ENCODE measurements around the gene SRSF6.
A peak's percentile ranks its signal among the peaks of the same experiment; 100 is the strongest.
"Not testable (repeated sequence)": the region's sequence is repeated elsewhere in the genome, so short reads cannot be mapped to it uniquely, and the experiment has no call there.

SRSF6 gene

DNA sequence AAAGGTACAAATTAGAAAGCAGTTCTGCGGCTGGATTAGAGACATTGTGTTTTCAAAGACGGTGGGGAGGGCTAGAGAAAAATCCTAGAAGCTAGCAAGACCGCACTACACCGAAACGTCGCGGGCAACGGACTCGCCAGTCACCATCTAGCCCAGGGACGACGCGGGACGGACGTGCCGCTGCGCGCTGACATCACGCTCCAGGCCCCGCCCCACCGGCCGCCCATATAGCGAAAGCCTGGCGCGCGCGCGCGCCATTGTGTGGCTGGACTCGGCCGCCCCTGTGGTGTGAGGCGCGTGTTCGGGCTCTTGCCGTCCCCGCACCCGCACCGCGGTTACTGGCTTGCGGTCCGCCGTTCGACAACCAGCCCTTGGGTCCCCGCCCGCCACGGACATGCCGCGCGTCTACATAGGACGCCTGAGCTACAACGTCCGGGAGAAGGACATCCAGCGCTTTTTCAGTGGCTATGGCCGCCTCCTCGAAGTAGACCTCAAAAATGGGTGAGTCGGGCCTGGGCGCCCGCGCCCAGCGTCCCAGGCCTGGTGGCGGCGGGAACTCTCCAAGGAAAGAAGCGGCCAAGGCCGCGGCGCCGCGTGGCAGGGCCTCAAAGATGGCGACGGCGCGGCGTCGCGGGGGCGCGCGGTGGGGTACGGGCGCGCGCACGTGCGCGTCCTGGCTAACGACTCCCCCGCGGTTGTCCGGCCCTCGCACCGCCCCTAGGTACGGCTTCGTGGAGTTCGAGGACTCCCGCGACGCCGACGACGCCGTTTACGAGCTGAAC lies at the start of gene SRSF6:
TSS of gene SRSF6 (plus strand) at position 257 of the 782 bp plus-strand sequence. CDS start at position 395, 138 bp downstream.
- TF ChIP-seq, protein P1, sequence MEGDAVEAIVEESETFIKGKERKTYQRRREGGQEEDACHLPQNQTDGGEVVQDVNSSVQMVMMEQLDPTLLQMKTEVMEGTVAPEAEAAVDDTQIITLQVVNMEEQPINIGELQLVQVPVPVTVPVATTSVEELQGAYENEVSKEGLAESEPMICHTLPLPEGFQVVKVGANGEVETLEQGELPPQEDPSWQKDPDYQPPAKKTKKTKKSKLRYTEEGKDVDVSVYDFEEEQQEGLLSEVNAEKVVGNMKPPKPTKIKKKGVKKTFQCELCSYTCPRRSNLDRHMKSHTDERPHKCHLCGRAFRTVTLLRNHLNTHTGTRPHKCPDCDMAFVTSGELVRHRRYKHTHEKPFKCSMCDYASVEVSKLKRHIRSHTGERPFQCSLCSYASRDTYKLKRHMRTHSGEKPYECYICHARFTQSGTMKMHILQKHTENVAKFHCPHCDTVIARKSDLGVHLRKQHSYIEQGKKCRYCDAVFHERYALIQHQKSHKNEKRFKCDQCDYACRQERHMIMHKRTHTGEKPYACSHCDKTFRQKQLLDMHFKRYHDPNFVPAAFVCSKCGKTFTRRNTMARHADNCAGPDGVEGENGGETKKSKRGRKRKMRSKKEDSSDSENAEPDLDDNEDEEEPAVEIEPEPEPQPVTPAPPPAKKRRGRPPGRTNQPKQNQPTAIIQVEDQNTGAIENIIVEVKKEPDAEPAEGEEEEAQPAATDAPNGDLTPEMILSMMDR (IDR thresholded peaks at IDR 0.05; ENCODE audit: control insufficient read depth, insufficient read depth, low read depth, low read length, missing control alignments) = no peak
- peak; percentile 55 for DNase-seq (ENCODE audit: low read depth)
- peak within 1 kb of the TSS; percentile 81 for H3K4me3 ChIP-seq (ENCODE audit: control insufficient read depth, low read depth, low read length)

DNA sequence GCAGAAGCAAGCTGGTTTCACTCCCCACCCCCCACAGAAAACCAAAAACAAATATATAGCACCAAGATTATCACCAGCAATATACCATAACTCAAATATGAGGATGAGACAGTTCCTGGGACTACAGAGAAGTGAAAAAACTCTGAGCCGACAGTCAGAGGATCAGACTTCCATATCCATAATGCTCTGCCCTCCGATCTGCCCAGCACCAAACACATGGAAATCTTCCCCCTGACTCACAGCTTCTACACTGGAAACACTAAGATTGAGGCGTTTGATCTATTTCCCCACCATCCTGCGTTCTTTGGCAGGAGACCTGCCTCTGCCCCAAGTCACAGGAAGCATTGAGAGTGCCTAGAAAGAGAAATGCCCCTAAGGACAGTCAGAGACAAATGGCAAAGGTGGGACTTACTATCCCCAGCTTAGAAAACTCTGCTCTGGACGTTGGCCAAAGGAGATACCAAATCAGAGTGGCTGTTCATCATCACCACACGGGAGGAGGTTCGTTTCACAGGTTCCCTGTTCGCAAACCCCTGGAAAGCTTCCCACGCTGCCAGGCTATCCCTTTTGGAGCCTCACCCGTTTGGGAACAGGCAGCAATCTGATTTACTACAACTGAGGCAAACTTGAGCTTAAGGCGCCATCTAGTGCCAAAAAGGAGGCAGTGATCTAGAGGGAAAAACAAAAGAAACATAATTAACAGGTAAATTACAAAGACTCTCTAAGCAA lies 48.7 kb upstream of the SRSF6 start:
- TF ChIP-seq, protein P1 (IDR thresholded peaks at IDR 0.05; ENCODE audit: control insufficient read depth, insufficient read depth, low read depth, low read length, missing control alignments) = peak; percentile 81
- peak; percentile 10 for DNase-seq (ENCODE audit: low read depth)
- no peak overlapping the region for H3K4me3 ChIP-seq (ENCODE audit: control insufficient read depth, low read depth, low read length)

DNA sequence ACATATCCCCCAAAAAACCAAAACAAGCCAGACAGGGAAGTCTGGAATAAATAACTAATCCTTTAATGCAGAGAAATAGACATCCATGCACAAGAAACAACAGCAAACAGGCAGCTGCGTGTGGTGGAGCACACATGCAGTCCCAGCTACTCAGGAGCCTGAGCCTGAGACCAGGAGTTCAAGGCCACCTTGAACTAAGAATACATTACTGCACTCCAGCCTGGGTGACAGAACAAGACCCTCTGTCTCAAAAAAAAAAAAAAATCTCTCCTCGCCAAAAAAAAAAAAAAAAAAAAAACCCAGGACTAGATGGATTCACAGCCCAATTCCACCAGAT lies 48.2 kb upstream of the SRSF6 start:
- H3K4me3 ChIP-seq (ENCODE audit: control insufficient read depth, low read depth, low read length) = no peak overlapping the region
- TF ChIP-seq, protein P1 (IDR thresholded peaks at IDR 0.05; ENCODE audit: control insufficient read depth, insufficient read depth, low read depth, low read length, missing control alignments) = no peak
- DNase-seq (ENCODE audit: low read depth) = no peak

- TF ChIP-seq, protein P1 (IDR thresholded peaks at IDR 0.05; ENCODE audit: control insufficient read depth, insufficient read depth, low read depth, low read length, missing control alignments) = no peak
- no peak for DNase-seq (ENCODE audit: low read depth)
- H3K4me3 ChIP-seq (ENCODE audit: control insufficient read depth, low read depth, low read length) = no peak overlapping the region
Measured at GRCh38 chr20:43415661-43416430, 41.9 kb upstream of the SRSF6 start.

- DNase-seq (ENCODE audit: low read depth) = no peak
- no peak overlapping the region for H3K4me3 ChIP-seq (ENCODE audit: control insufficient read depth, low read depth, low read length)
- TF ChIP-seq, protein P1 (IDR thresholded peaks at IDR 0.05; ENCODE audit: control insufficient read depth, insufficient read depth, low read depth, low read length, missing control alignments) = no peak
Measured at GRCh38 chr20:43416591-43417228, 41.0 kb upstream of the SRSF6 start.

DNA sequence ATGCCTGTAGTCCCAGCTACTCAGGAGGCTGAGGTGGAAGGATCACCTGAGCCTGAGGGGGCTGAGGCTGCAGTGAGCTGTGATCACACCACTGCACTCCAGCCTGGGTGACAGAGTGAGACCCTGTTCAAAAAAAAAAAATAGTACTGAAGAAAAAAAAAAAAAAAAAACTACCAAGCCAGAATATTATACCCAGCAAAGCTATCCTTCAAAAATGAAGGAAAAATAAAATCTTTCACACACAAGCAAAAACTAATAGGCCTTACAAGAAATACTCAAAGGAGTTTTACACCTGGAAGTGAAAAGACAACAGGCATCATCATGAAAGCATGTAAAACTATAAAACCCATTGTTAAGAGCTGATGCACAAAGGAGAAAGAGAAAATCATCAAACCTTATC lies 37.5 kb upstream of the SRSF6 start:
- no peak for DNase-seq (ENCODE audit: low read depth)
- TF ChIP-seq, protein P1 (IDR thresholded peaks at IDR 0.05; ENCODE audit: control insufficient read depth, insufficient read depth, low read depth, low read length, missing control alignments) = no peak
- no peak overlapping the region for H3K4me3 ChIP-seq (ENCODE audit: control insufficient read depth, low read depth, low read length)

DNA sequence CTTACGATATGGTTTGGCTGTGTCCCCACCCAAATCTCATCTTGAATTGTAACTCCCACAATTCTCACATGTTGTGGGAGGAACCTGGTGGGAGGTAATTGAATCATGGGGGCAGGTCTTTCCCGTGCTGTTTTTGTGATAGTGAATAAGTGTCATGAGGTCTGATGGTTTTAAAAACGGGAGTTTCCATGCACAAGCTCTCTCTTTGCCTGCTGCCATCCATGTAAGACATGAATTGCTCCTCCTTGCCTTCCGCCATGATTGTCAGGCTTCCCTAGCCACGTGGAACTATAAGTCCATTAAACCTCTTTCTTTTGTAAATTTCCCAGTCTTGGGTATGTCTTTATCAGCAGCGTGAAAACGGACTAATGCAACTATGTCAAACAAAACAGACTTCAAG lies 36.8 kb upstream of the SRSF6 start:
- DNase-seq (ENCODE audit: low read depth); H3K4me3 ChIP-seq (ENCODE audit: control insufficient read depth, low read depth, low read length): not testable (repeated sequence)
